ENCODE measurements around the gene GAREM1.

The GAREM1 gene

GRCh38 chr18:32286749-32287148 lies 183.9 kb downstream of the GAREM1 start:
- no peak for DNase-seq

- DNase-seq, result no peak
Observed at GRCh38 chr18:32284284-32284683, 186.4 kb downstream of the GAREM1 start.

- DNase-seq, result no peak
Observed at GRCh38 chr18:32280911-32281310, 189.8 kb downstream of the GAREM1 start.

DNA sequence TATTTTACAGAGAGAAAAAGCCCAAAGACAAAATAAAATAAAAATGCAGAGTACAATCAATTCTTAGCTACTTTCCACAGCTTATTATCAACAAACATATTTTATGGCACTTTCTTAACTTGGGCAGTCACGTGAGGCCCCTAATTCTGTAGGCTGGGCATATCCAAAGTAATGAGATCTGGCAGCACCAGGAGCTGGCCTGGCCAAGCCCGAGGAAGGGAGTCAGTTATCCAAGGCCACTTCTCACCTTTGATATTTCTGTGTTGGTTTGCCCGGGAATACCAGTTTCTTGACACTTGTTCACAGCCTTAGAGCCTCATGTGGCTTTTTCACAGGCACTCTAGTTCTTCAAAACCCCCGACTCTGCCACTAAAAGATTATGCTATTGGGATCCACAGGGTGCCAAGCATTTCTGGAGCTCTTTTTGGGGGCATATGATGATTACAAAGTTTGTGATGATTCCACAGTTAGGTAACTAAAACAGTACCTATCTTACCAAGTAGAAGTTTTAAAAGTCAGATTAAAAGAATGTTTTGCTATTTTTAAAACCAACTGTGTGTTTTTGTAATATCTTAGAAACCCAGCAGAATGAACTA lies 190.4 kb downstream of the GAREM1 start:
- DNase-seq, result no peak

DNA sequence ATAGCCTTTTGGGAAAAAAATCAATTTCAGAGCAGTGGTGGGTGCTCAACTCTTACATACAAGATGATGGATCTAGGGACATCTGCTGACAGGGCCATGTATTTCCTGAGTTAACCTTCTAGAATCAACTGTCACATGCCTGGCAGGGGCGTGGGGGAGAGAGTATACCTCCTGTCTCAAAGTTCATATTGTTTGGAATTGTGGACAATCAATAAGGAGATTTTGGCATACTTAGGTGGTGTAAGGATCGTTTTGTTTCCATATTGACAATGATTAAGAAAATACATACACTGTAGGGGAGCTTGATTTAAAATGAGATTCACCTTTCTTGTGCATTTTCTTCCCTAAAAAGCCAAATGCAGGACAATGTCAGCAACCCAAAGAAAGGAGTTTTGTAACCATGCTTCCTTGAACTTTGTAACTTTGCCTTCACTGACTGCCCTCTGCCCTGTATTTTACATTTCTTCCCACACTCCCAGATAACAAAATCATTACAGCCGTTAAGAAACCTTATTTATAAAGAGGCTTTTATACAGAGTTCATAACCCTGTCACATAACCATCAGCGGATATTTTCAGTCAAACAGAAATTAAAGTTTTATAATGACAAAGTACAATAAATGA lies 192.4 kb downstream of the GAREM1 start:
- DNase-seq, result no peak

DNA sequence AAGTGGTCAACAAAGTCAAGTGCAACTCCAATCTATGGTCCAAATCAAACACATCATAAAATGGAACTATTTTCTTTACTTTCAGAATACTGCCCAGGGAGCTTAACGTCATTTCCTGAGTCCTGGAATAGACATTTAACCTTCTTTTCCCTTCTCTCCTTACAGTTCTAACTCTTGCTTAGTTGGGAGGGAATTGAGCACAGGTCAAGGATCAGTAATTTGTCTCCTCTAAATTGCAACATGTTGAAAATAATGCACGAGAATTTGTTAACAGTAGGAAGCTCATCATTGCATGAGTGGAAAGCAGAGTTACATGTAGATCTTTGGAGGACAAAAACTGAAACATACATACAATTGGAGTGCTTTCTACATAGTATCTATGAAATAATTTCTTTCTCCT lies 193.1 kb downstream of the GAREM1 start:
- DNase-seq, result no peak

GRCh38 chr18:32276906-32277305 lies 193.8 kb downstream of the GAREM1 start:
- no peak for DNase-seq

DNA sequence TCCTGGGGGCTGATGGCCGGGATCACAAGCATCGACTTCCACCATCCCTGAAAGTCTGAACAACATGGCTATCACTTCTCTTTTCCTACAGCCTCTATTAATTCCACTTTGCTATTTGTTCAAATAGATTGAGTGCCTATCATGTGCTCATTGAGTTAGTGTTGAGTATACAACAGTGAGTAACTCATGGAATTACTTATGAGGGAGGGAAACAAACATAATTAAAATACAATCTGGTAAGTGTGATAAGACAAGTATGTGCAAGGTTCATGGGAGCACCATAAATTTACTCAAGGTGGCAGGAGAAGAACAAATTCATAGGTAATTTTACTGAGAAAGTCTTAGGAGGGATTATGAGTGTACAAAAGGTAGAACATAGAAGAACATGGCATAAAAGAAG lies 194.4 kb downstream of the GAREM1 start:
- no peak for DNase-seq

DNA sequence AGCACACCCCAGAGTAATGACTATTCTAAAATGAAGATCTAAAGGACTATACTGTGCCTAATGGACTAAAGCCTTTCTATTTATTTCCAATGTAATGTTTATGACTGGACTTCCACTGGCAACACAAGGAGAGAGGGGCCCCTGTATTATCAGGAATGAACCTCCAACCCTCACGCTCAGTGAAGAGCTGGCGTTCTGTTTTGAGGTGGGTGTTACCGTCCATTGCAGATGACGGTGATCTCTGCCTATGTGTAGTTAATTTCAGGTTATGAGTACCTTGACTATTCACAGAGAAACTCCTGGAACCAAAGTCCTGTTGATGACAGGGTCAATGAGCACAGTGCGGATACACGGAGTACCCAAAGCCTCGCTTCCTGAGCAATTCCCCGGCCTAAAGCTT lies 195.5 kb downstream of the GAREM1 start:
- DNase-seq, result no peak

GRCh38 chr18:32274307-32274706 lies 196.4 kb downstream of the GAREM1 start:
- DNase-seq, result no peak

DNA sequence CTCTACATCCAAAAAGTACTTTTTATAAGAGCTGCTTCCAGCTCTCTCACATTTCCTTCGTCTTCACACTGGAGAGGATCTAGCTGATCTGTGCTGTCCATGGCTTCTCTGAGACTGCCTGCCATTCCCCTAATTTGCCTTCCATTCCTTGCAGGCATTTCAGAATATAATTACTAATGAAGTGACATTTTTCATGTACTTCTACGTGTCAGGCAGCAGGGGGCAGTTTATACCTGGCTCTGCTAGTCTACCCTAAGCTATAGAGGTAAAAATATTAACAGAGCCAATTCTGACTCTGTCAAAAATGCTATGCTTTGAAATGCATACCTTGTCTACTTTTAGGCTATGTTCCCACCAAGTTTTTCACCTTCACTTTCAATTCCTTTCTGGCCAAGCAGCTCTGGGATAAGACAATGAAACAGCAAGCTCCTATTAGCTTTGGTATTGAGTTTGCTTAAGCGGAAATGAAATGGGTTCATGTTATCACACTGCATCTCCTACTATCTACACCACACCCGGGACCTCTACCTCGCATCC lies 198.9 kb downstream of the GAREM1 start:
- peak; percentile 8 to 22 for DNase-seq

DNA sequence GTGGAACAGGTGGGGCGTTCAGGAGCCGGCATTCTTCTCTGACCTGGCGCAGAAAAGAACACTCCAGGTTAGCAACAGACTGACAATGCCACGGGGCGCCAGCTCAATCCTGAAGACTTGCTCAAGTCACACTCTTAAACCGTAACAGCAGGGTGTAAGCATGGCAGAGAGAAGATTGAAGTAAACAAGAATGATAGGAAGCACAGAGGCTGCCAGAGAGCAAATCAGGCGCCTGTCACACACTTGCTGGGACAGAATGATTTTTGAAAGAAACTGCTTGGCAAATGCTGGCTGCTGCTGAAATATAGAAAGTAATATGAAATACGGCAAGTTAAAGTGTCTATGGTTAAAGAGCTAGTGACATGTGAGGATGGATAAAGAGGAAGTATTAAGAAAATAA lies 200.3 kb downstream of the GAREM1 start:
- DNase-seq, result no peak

DNA sequence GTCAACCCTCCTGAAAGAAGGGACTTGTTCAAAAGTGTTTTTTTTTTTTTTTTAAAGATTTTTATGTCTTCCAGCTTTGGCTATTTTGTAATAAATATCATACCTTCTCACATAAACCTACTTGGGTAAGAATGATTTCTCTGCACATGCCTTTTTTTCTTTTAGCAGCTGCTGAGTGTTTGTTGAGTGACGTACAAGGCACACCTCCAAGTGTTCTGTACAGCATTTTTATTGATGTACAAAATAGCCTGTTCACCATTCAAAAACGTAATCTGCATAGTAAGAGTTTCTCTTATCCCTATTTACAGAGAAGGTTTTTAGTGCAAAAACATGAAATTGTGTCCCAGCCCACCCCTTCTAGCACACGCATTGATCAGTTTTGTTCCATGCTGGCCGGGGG lies 203.2 kb downstream of the GAREM1 start:
- no peak for DNase-seq

DNA sequence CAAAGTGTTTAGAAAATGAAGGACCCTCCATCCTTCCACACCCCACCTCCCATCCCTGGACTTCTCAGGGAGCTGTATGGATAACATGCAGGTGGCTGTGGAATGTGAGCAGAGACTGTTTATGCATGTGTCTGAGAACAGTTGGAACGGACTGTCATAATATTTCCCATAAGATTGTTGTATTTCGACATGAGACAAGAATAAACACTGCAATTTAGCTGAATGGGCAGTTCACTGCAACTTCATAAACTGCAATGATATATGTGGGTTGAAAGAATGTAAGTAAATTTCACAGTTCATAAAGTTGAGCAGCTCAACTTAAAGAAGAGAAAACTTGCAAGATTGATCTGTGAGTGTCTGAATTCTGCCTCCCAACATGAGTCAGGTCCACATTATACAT lies 206.3 kb downstream of the GAREM1 start:
- no peak for DNase-seq

DNA sequence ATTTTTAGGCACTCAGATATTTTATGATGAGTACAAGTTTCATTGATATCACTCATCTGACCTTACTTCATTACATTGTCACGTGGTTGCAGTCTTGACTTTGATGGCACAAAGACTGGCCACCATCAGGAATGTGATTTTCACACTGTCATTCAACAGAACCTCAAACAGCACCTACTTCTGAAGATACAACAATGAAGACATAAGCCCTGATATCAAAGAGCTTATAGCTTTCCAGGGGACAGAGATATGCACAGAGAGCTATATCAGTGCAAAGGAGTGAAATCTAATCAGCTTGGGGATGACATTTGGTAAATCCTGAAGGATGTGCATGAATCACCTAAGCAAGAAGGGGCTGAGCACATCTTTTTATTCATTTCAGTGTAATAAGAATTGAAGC lies 208.6 kb downstream of the GAREM1 start:
- no peak for DNase-seq

- DNase-seq, result no peak
Observed at GRCh38 chr18:32261003-32261402, 209.7 kb downstream of the GAREM1 start.

DNA sequence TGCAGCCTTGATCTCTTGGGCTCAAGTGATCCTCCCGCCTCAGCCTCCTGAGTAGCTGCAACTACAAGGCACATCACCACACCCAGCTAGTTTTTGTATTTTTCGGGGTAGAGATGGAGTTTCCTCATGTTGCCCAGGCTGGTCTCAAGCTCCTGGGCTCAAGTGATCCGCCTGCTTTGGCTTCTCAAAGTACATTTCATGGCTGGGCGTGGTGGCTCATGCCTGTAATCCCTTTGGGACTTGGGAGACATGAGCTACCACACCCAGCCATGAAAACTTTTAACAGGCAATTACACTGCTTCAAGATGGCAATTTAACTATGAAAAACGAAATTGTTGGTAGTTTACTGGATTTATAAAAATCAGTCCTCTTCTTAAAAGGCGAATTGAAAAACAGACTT lies 211.1 kb downstream of the GAREM1 start:
- DNase-seq, result no peak

- no peak for DNase-seq
Observed at GRCh38 chr18:32258558-32259204, 212.0 kb downstream of the GAREM1 start.

DNA sequence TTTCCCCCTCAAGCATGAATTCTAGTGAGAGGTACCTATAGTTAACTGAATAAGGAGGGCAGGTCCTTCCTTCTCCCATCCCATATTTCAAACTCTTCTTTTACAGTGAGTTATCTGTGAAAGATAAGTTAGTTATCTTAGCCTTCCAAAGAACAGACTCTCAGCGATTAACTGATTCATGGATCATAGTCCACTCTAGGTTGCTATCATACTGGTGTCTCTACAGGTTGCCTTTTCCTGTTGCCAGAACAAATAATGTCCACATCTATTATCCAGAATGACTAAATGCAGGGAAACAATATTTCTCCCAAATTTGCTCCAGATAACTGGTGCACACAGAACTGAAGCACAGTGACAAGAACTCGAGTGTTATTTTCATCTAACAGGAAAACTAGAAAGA lies 212.5 kb downstream of the GAREM1 start:
- no peak for DNase-seq

- DNase-seq, result no peak
Observed at GRCh38 chr18:32257084-32257785, 213.4 kb downstream of the GAREM1 start.

DNA sequence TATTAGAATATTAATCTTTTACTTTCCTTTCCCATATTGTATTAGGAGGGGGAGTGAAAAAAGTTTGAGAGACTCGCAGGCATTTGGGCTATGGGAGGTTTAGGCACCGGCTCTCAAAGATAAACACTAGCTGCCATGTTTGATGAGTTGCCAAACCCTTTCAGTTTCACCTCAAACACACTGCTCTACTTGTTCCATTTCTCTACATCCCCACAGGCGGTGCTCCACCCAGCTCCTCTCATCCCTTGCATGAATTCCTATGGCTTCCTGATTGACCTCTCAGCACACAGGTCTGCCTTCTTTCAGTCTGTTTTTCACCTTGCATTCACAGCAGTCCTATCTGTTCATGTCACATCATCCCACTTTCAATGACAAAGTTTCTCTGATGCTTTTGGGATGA lies 215.1 kb downstream of the GAREM1 start:
- DNase-seq, result no peak

DNA sequence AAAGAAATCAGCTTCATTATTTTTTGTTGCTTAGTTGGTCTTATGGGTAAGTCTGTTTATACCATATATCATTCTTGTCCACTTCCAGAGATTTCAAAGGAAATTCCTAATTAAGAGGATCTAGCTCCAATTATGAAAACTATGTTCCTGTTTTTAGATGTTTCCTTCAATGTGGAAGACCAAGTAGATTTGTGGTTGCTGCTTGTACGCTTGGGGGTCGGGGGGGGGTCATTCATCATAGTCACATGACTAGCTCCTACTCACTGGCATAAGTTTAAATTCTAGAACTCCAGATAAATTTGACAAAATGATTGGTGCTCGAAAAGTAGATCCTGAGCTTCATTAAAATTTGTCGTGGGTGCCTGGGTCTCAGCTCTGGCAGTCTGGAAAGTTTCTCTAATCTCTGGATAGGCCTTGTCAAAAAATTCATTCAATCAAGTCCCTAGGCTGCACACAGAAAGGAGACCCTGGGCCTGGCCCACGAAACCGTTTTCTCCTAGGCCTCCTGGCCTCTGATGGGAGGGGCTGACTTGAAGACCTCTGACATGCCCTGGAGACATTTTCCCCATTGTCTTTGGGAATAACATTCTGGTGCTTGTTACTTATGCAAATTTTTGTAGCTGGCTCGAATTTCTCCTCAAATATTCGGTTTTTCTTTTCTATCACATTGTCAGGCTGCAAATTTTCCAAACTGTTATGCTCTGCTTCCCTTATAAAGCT lies 218.4 kb downstream of the GAREM1 start:
- no peak for DNase-seq

DNA sequence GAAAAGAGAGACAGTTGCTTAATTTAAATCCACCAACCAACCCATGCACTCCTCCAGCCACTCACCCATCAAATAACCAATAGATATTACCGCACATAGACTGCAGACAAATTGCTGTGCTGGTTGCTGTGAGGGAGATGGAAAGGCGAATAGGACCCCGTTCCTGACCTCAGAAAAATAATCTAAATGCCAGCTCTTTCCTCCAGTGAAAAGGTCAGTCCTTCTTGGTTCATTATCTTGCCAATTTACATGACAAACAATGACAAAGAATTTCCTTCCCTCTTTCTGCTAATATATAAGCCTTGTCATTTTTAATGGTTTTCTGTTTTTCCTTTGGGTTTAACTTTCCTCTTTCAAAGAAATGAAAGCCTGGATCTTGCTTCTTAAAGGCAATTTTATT lies 219.2 kb downstream of the GAREM1 start:
- DNase-seq, result no peak

All from stimulated activated CD4-positive, alpha-beta T cell treated with anti-CD3 and anti-CD28 coated beads, Interleukin-2, amount 100 ng/mL, for 24 hours (primary cell).